ENCODE data around the gene MEIOSIN. TPM values are rescaled to one million over a fixed set of nuclear protein-coding genes. Genes with fewer than 3 reads are reported as not detected.
A peak's percentile ranks its signal among the peaks of the same experiment; 100 is the strongest.

The MEIOSIN gene
- polyA plus RNA-seq, 1 donor from 2014 or later, result not detected

DNA sequence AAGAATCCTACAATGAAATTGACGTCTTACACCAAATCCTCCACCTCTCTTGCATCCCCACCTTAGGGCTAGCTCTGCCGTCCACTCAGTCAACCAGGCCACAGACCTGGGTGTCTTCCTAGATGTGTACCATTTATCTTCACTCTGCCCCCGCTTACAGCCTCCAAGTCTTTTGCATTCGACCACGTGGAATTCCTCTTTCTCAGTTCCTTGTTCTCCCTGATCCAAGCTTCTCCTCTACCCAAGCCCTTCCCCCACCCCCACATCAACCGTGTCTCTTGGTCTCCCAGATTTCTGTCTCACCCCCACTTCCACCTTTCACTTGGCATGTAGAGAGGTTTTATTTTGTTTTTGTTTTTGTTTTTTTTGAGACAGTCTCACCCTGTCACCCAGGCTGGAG lies 60.6 kb downstream of the MEIOSIN start:
- H4K20me1 ChIP-seq (ENCODE audit: insufficient read depth), result no peaks in the 10 kb centered on the region
- no peak for TF ChIP-seq EP300 (conservative IDR thresholded peaks at IDR 0.05; ENCODE audit: poor library complexity, severe bottlenecking)
- no peak for TF ChIP-seq MXI1 (conservative IDR thresholded peaks at IDR 0.05; ENCODE audit: poor library complexity, severe bottlenecking)
- no peak for TF ChIP-seq RAD21 (conservative IDR thresholded peaks at IDR 0.05)
- no peak for TF ChIP-seq POLR2AphosphoS5 (IDR thresholded peaks at IDR 0.05)
- no peak for TF ChIP-seq EZH2 (IDR thresholded peaks at IDR 0.05; ENCODE audit: borderline replicate concordance, insufficient read depth, low read length, poor library complexity, severe bottlenecking)
- no peak for TF ChIP-seq CTCF (IDR thresholded peaks at IDR 0.05; ENCODE audit: poor library complexity, severe bottlenecking)
- TF ChIP-seq, protein P1, sequence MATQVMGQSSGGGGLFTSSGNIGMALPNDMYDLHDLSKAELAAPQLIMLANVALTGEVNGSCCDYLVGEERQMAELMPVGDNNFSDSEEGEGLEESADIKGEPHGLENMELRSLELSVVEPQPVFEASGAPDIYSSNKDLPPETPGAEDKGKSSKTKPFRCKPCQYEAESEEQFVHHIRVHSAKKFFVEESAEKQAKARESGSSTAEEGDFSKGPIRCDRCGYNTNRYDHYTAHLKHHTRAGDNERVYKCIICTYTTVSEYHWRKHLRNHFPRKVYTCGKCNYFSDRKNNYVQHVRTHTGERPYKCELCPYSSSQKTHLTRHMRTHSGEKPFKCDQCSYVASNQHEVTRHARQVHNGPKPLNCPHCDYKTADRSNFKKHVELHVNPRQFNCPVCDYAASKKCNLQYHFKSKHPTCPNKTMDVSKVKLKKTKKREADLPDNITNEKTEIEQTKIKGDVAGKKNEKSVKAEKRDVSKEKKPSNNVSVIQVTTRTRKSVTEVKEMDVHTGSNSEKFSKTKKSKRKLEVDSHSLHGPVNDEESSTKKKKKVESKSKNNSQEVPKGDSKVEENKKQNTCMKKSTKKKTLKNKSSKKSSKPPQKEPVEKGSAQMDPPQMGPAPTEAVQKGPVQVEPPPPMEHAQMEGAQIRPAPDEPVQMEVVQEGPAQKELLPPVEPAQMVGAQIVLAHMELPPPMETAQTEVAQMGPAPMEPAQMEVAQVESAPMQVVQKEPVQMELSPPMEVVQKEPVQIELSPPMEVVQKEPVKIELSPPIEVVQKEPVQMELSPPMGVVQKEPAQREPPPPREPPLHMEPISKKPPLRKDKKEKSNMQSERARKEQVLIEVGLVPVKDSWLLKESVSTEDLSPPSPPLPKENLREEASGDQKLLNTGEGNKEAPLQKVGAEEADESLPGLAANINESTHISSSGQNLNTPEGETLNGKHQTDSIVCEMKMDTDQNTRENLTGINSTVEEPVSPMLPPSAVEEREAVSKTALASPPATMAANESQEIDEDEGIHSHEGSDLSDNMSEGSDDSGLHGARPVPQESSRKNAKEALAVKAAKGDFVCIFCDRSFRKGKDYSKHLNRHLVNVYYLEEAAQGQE (IDR thresholded peaks at IDR 0.05; ENCODE audit: borderline replicate concordance), result no peak
- no peak for TF ChIP-seq SMC3 (conservative IDR thresholded peaks at IDR 0.05; ENCODE audit: poor library complexity)
- no peak for TF ChIP-seq TAF1 (IDR thresholded peaks at IDR 0.05; ENCODE audit: low read depth)
- H3K9me2 ChIP-seq (ENCODE audit: insufficient read depth, low read length), result no peaks in the 10 kb centered on the region
- peak overlapping the region; percentile 85 for H3K27ac ChIP-seq (ENCODE audit: low read length)
- peaks cover 25% of the 10 kb centered on the region for H3K79me2 ChIP-seq (replicated peaks; ENCODE audit: insufficient read depth, low read length)
- no peak overlapping the region for H3K9ac ChIP-seq (ENCODE audit: low read length)
- H3K9me3 ChIP-seq (ENCODE audit: low read length), result no peaks in the 10 kb centered on the region
- H3K4me3 ChIP-seq (ENCODE audit: low read length), result no peak overlapping the region
- no peaks in the 10 kb centered on the region for H3K27me3 ChIP-seq (ENCODE audit: insufficient read depth, low read depth, low read length)
- H3F3A ChIP-seq (ENCODE audit: insufficient read depth, low read length, poor library complexity, severe bottlenecking), result no peaks in the 10 kb centered on the region
- H2AFZ ChIP-seq (ENCODE audit: low read depth, low read length), result no peak overlapping the region
- no peak overlapping the region for H3K4me2 ChIP-seq (ENCODE audit: low read length)
- H3K36me3 ChIP-seq (ENCODE audit: insufficient read depth, low read length), result peaks cover 6% of the 10 kb centered on the region

GRCh38 chr19:45794627-45795026 lies 61.4 kb downstream of the MEIOSIN start:
- Histone ChIP-seq H3K79me2 (replicated peaks; ENCODE audit: insufficient read depth, low read length) (peaks cover 25% of the 10 kb centered on the region), H4K20me1 (ENCODE audit: insufficient read depth) (no peaks in the 10 kb centered on the region), H3K36me3 (ENCODE audit: insufficient read depth, low read length) (no peaks in the 10 kb centered on the region), H3K9me2 (ENCODE audit: insufficient read depth, low read length) (no peaks in the 10 kb centered on the region), H3K9ac (ENCODE audit: low read length) (no peak overlapping the region), H2AFZ (ENCODE audit: low read depth, low read length) (no peak overlapping the region), H3K27me3 (ENCODE audit: insufficient read depth, low read depth, low read length) (no peaks in the 10 kb centered on the region), H3K4me3 (ENCODE audit: low read length) (no peak overlapping the region), H3K27ac (ENCODE audit: low read length) (no peak overlapping the region), H3F3A (ENCODE audit: insufficient read depth, low read length, poor library complexity, severe bottlenecking) (no peaks in the 10 kb centered on the region), H3K4me2 (ENCODE audit: low read length) (no peak overlapping the region), H3K9me3 (ENCODE audit: low read length) (no peaks in the 10 kb centered on the region)
- TF ChIP-seq RAD21 (conservative IDR thresholded peaks at IDR 0.05) (no peak), EP300 (conservative IDR thresholded peaks at IDR 0.05; ENCODE audit: poor library complexity, severe bottlenecking) (no peak), MXI1 (conservative IDR thresholded peaks at IDR 0.05; ENCODE audit: poor library complexity, severe bottlenecking) (no peak), CTCF (IDR thresholded peaks at IDR 0.05; ENCODE audit: poor library complexity, severe bottlenecking) (no peak), EZH2 (IDR thresholded peaks at IDR 0.05; ENCODE audit: borderline replicate concordance, insufficient read depth, low read length, poor library complexity, severe bottlenecking) (no peak), SMC3 (conservative IDR thresholded peaks at IDR 0.05; ENCODE audit: poor library complexity) (no peak)
- TF ChIP-seq, protein P1 (IDR thresholded peaks at IDR 0.05; ENCODE audit: borderline replicate concordance), result no peak
